Neural cell (in vitro differentiated cells): ENCODE measurements around the gene HES4.

ENCODE experiments used
- EP300 ChIP-seq: fragments of 450-650 bp; conservative IDR thresholded peaks from 2 replicates; pipeline ENCODE4 v1.6.1; 2014; ENCODE audit warnings: antibody characterized with exemption, mild to moderate bottlenecking, moderate library complexity; ENCODE audit not compliant: poor library complexity, severe bottlenecking
- EZH2 ChIP-seq: fragments of 200-600, 300-800 bp; shearing (Covaris generic), sonication (generic); IDR thresholded peaks from 2 replicates; pipeline ENCODE4 v1.6.1; 2014; ENCODE audit warnings: antibody characterized with exemption, low read length, borderline replicate concordance, mild to moderate bottlenecking; ENCODE audit not compliant: insufficient read depth, poor library complexity, severe bottlenecking
- MXI1 ChIP-seq: fragments of 450-650 bp; conservative IDR thresholded peaks from 2 replicates; pipeline ENCODE4 v1.6.1; 2014; ENCODE audit warnings: antibody characterized with exemption, mild to moderate bottlenecking; ENCODE audit not compliant: poor library complexity, severe bottlenecking
- POLR2AphosphoS5 ChIP-seq: IDR thresholded peaks from 2 replicates; pipeline ENCODE4 v1.6.1; 2012
- RAD21 ChIP-seq: fragments of 450-650 bp; conservative IDR thresholded peaks from 2 replicates; pipeline ENCODE4 v1.6.1; 2014; ENCODE audit warnings: antibody characterized with exemption, mild to moderate bottlenecking, moderate library complexity
- SMC3 ChIP-seq: fragments of 450-650 bp; conservative IDR thresholded peaks from 2 replicates; pipeline ENCODE4 v1.6.1; 2014; ENCODE audit warnings: antibody characterized with exemption, mild to moderate bottlenecking, moderate library complexity; ENCODE audit not compliant: poor library complexity
- TAF1 ChIP-seq: IDR thresholded peaks from 2 replicates; pipeline ENCODE4 v1.6.1; 2012; ENCODE audit warnings: low read depth
- TF ChIP-seq, protein P1 (sequence below): fragments of 450-650 bp; IDR thresholded peaks from 2 replicates; pipeline ENCODE4 v1.5.1; 2014; ENCODE audit warnings: antibody characterized with exemption, mild to moderate bottlenecking, moderate library complexity; ENCODE audit not compliant: poor library complexity, severe bottlenecking
- TF ChIP-seq, protein P2 (sequence below): IDR thresholded peaks from 2 replicates; pipeline ENCODE4 v1.6.1; 2012; ENCODE audit warnings: borderline replicate concordance

DNA sequence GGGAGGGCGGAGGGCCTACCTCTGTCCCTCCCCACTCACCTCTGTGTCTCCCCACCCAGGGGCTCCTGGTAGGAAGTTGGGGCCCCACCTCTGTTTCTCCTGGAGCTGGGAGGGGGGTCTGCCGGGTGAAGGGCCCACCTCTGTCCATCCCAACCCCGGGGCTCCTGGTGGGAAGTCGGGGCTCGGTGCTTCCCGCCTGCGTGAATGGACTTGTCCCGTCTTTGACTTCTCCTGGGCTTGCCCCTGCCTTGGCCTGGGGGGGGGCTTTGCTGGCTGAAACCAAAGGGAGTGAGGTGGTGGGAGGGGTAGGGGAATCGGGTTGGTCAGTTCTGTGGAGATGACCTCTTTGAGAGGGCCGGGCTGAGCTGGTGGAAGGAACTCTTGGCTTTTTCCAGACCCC, 25.8 kb upstream of the HES4 start:
- TF ChIP-seq POLR2AphosphoS5, result no peak
- no peak for TF ChIP-seq SMC3
- no peak for TF ChIP-seq EZH2
- TF ChIP-seq, protein P1, sequence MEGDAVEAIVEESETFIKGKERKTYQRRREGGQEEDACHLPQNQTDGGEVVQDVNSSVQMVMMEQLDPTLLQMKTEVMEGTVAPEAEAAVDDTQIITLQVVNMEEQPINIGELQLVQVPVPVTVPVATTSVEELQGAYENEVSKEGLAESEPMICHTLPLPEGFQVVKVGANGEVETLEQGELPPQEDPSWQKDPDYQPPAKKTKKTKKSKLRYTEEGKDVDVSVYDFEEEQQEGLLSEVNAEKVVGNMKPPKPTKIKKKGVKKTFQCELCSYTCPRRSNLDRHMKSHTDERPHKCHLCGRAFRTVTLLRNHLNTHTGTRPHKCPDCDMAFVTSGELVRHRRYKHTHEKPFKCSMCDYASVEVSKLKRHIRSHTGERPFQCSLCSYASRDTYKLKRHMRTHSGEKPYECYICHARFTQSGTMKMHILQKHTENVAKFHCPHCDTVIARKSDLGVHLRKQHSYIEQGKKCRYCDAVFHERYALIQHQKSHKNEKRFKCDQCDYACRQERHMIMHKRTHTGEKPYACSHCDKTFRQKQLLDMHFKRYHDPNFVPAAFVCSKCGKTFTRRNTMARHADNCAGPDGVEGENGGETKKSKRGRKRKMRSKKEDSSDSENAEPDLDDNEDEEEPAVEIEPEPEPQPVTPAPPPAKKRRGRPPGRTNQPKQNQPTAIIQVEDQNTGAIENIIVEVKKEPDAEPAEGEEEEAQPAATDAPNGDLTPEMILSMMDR, result no peak
- TF ChIP-seq MXI1, result no peak
- TF ChIP-seq, protein P2, sequence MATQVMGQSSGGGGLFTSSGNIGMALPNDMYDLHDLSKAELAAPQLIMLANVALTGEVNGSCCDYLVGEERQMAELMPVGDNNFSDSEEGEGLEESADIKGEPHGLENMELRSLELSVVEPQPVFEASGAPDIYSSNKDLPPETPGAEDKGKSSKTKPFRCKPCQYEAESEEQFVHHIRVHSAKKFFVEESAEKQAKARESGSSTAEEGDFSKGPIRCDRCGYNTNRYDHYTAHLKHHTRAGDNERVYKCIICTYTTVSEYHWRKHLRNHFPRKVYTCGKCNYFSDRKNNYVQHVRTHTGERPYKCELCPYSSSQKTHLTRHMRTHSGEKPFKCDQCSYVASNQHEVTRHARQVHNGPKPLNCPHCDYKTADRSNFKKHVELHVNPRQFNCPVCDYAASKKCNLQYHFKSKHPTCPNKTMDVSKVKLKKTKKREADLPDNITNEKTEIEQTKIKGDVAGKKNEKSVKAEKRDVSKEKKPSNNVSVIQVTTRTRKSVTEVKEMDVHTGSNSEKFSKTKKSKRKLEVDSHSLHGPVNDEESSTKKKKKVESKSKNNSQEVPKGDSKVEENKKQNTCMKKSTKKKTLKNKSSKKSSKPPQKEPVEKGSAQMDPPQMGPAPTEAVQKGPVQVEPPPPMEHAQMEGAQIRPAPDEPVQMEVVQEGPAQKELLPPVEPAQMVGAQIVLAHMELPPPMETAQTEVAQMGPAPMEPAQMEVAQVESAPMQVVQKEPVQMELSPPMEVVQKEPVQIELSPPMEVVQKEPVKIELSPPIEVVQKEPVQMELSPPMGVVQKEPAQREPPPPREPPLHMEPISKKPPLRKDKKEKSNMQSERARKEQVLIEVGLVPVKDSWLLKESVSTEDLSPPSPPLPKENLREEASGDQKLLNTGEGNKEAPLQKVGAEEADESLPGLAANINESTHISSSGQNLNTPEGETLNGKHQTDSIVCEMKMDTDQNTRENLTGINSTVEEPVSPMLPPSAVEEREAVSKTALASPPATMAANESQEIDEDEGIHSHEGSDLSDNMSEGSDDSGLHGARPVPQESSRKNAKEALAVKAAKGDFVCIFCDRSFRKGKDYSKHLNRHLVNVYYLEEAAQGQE, result no peak
- no peak for TF ChIP-seq RAD21
- no peak for TF ChIP-seq EP300
- TF ChIP-seq TAF1, result no peak
